Urothelium cell line (cell line): ENCODE data around the gene UGT2A2.

Source experiments
- DNase-seq: peaks from one replicate; pipeline ENCODE4 v3.0.0; 2011; ENCODE audit warnings: low spot score, mixed read lengths
- FAIRE-seq: peaks from 2 replicates; lab custom pipeline; 2011; peaks lifted over from hg19 to GRCh38; lab: Jason Lieb, UNC

Gene UGT2A2

DNA sequence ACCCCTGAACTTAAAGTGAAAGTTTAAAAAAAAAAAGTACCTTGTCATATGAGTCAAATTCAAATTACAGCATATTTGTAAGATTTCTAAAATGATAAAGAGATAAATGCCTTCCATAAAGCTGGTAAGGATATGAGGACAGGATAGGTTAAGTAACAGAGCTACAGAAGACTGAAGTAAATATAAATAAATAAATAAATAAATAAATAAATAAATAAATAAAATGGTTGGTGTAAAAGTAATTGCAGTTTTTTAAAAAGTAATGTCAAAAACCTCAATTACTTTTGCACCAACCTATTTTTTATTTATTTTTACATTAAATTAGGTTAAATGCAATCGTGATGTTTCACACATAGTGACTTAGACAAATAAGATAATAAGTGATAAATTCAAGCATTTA lies 62.2 kb downstream of the UGT2A2 start:
- no peak for DNase-seq
- FAIRE-seq = no peak

- DNase-seq (no peak), FAIRE-seq (no peak)
Observed at GRCh38 chr4:69576251-69576877, 63.1 kb downstream of the UGT2A2 start.

- FAIRE-seq = no peak
- DNase-seq = no peak
Observed at GRCh38 chr4:69568787-69569186, 70.7 kb downstream of the UGT2A2 start.

- DNase-seq (no peak), FAIRE-seq (no peak)
Observed at GRCh38 chr4:69563424-69563823, 76.0 kb downstream of the UGT2A2 start.

DNA sequence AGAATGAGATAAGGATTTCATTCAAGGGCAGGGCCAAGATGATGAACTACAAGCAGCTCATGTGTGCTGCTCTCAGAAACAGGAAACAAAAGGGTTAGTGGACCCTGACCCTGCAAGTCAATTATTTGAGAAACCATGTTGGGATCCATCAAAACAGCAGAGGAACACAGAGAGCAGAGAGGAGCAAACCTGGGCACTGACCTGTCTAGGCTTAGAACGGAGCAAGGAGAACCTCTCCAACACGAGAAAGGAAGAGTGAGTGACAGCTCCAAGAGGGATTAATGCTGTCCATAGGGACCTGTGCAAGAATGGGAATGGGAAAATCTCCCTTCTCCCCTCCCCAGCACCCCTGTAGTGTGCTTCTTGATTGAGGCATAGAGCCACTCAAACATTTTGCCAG lies 89.8 kb downstream of the UGT2A2 start:
- no peak for FAIRE-seq
- no peak for DNase-seq

DNA sequence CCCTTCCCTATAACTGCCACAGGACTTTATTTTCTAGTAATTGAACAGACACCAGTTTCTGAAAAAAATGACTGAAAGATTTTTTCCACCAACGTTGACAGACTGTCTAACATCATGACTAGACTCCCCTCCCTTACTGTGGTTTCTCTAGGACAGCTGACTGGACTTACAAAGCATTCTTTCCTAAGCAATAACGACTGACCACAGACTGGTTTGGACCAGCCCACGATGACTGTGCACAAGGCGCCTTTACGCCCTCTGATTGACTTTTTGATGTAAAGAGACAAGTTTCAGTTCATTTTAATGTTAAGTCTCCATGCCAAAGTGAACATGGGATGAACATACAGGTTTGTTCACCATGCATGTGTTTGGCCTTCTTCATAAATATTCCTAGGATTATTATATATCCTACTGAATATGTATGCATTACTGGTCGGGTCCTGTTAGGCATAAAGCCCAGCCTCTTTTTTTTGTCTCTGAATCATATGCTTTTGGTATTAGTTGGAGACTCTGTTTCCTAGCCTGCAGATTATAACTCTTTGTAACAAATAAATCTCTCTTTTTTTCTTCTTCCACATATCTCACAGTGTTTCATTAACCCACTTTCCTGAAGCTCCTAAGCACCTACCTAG lies 93.2 kb downstream of the UGT2A2 start:
- peak; percentile 57 for DNase-seq
- FAIRE-seq = no peak
